NCI-H2196 (cell line): Measurements from ENCODE around the gene LFNG.
A peak's percentile ranks its signal among the peaks of the same experiment; 100 is the strongest.
"Not testable (repeated sequence)": the region's sequence is repeated elsewhere in the genome, so short reads cannot be mapped to it uniquely, and the experiment has no call there.

Source experiments
- DNase-seq: peaks from one replicate; lab custom pipeline; 2025; ENCODE audit not compliant: unreplicated experiment; lab: John Stamatoyannopoulos, UW

LFNG gene

DNA sequence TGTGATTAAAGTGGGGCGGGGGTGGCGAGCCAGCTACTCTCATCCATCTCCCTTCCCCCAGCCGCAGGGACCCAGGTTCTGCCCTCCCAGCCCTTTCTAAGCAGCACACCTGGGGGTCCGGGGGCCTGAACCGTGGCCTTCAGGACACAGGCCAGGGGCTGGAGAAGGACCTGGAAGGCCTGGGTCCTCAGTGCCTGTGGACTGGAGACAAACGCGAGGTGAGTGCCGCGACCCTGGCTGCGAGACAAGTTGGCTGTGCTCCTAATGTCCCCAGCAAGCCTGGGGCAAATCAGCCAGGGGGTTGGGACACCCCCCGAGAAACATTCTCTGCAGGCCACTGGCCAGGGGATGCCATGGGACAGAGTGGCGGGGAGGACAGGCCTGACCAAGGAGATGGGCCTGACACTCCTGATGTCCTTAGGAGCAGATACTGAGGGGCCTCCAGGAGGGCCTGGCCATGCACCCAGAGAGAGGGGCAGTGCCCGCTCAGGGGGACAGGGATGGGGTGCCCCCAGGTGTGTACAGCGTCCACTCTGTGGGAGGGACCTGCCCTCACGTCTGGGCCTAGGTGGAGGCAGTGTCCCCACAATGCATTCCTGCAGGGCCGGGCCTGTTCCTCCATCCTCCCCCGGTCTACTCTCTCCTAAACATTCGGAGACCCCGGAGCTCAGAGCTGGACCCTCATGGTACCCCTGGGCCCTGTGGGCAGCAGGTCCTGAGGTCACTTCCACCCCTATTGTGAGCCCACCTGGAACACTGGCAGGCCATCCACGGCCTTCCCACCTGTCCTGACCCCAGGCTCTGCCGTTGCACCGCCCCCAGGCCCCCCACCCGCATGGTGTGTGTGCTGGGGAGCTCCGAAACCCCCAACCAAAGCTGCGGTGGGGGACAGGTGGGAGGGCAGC lies 22.7 kb downstream of the LFNG start:
- DNase-seq, result no peak

DNA sequence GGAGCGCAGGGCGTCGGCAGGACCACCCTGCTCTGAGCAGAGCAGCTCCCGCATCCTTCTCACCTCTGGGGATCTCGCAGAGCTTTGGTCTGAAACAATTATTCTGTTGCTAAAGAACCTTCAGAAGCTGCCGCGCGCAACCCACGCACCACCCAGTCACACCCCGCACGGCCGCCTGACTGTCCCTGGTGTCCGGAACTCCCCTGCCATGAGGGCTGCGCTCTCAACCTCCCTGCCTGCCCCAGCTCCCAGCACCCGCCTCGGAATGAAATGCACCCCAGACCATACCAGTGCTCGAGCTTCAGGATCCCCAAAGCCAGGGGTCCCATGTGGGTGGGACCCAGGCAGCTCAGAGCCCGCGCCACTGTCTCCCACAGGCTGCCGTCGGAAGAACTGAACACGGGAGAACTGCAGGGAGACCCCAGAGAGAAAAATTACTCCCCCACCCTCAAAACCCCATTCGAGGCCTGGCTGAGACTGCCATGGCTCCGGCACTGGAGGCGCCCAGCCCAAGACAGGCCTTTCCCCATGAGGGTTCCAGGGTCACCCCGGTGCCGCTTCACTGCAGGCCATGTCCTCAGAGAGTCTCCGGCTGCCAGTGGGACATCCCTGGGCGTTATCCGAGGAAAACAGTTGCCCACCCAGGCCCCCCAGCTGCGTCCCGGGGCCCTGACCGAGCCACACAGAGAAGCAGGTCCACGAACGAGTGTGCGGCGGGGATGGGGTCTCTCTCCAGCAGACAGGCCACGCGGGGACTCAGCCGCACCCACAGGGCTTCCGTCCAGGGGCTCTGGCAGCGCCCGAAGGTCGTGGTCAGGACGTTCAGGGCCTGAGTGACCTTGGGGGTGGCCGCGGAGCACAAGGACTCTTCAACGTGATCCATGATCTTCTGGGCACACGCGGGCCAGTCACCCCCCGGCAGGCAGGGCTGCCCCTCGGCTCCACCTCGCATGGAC lies 23.6 kb downstream of the LFNG start:
- no peak for DNase-seq

DNA sequence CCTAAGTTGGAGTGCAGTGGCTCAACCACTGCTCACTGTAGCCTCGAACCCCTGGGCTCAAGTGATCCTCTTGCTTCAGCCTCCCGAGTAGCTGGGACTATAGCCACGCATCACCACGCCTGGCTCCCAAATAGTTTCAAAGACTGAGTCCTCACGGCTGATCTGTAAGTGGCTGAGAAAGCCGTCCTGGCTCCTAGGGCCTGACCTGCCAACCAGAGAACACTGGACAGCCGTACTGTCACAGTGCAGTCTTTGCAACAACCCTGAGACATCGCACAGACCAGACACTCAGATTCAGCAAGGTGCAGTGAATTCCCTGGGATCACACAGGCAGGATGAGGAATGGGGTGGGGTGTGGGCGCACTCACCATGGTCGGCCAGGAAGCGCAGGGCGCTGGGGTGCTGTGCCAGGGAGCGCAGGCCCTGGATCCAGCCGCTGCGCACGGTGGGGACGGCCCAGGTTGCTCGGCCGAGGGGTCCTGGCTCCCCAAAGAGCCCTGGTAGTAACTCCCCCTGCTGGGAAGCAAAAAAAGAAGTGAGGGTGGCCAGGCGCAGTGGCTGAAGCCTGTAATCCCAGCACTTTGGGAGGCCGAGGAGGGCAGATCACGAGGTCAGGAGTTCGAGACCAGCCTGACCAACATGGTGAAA lies 25.1 kb downstream of the LFNG start:
- DNase-seq, result no peak

DNA sequence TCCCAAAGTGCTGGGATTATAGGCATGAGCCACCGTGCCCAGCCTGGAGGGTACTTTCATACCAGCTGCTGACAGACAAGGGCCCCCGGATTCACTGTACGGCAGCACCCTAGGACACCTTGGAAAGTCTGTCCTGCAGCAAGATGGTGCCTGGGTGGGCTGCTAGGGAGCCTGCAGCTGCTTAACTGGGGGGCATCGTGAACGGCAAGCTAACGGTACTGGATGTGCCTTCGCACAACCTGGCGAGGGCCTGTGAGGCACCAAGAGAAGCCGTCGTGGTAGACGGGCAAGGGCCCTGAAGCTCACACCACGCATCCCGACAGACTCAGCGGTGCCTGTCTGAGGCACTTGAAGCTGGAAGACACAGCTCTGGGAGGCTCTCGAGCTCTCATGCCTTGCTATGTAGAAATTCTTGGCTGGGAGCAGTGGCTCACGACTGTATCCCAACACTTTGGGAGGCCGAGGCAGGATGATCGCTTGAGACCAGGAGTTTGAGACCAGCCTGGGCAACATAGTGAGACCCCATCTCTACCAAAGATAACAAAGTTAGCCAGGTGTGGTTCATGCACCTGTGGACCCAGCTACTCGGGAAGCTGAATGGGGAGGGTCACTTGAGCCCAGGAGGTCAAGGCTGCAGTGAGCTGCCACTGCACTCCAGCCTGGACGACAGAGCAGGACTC lies 26.3 kb downstream of the LFNG start:
- no peak for DNase-seq

DNA sequence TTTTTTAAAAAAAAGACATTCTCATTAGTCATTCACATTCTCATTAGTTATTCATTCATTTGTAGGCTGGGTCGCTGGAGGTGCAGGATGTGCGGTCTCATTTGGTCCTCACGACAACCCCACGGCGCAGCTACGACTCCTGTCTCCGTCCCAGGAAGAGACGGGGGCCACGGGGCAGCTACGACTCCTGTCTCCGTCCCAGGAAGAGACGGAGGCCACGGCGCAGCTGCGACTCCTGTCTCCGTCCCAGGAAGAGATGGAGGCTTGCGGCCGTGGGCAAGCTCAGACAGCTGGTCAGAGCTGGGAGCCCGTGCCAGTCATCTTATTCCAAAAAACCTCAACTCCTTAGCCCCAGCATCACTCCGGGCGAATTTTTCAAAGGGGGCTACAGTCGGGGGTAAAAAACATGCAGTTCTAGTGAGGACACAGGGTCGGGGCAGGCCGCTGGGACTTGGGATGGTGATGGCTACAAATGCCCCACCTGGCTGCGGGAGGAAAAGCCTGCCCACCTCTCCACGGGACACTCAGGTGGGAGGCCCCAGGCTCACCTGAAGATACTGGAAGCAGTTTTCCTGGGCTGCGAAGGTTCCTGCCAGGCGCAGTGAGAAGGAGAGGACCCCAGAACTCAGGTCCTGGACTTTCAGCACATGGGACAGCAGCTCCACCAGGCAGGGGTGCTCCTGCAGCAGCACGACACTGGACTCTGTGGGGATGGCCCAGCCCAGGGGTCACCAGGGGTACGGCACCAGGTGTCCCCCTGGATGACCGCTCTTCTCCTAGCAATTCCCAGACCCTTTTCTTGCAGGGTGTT lies 27.4 kb downstream of the LFNG start:
- DNase-seq, result no peak

DNA sequence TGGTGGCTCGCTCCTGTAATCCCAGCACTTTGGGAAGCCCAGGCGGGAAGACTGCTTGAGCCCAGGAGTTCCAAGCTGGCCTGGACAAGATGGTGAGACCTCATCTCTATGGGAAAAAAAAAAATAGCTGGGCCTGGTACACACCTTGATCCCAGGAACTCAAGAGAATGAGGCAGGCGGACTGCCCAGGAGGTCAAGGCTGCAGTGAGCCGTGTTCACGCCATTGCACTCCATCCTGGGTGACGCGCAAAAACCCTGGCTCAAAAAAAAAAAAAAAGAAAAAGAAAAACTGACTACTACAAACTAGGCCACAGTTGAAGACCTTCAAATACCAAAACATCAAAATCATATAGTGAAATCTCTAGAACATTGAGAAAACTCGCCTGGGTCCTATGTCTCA lies 31.8 kb downstream of the LFNG start:
- no peak for DNase-seq

DNA sequence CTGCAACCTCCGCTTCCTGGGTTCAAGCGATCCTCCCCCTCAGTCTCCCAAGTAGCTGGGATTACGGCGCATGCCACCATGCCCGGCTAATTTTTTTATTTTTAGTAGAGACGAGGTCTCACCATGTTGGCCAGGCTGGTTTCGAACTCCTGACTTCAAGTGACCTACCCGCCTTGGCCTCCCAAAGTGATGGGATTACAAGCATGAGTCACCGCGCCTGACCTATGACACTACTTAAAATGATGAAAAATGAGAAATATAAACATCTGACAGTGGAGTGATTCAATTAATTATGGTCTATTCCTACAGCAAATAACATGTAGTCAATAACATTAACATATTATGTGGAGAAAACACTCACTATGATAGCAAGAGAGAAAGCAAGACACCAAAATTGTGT lies 33.5 kb downstream of the LFNG start:
- no peak for DNase-seq

DNA sequence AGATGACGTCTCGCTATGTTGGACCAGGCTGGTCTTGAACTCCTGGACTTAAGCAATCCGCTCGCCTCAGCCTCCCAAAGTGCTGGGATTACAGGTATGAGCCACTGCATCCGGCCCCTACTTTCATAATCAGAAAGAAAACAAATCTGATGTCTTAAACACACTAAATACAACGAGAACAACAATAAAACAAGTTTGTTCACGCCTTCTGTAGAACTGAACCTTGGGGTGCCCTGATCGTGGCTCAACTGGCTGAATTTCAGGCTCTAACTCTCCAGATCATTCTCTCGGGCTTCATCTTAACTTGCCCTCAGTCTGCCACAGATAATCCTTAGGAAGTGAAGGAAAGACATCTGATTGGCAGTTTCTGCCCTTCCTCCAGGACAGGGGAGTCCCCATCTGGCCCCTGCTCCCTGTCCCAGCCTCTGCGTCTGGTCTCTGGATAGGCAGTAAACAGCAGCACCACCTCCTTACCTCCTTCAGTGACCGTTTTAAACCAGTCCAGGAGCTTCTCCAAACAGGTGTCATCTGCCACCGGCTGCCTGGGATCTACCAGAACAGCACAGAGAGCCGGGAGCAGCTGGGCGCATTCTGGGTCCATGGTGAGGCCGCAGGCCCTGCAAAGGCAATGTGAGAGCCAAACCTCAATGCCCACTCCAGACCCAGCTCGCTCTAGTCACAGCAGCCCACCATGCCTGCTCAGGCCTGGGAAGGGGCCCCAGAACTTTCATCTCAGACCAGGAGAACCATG lies 34.4 kb downstream of the LFNG start:
- DNase-seq, result no peak

DNA sequence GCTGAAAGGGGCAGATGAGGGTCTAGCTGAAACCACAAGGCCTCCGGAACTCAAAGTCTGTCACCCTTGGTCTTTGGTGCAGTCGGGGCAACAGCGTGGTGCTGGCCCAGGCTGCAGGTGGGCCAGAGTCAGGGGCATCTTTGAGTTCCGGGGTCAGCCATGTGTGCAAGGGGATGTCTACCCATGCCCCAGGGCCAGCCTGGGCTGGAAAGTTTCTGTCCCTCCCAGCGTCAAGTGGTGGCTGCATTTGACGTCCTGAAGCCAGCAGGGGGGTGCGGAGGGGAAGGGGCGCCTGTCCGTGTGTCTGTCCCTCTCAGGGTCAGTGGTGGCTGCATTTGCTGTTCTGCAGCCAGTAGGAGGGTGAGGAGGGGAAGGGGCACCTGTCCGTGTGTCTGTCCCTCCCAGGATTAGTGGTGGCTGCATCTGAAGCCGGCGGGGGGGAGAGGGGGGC lies 35.1 kb downstream of the LFNG start:
- no peak for DNase-seq

DNA sequence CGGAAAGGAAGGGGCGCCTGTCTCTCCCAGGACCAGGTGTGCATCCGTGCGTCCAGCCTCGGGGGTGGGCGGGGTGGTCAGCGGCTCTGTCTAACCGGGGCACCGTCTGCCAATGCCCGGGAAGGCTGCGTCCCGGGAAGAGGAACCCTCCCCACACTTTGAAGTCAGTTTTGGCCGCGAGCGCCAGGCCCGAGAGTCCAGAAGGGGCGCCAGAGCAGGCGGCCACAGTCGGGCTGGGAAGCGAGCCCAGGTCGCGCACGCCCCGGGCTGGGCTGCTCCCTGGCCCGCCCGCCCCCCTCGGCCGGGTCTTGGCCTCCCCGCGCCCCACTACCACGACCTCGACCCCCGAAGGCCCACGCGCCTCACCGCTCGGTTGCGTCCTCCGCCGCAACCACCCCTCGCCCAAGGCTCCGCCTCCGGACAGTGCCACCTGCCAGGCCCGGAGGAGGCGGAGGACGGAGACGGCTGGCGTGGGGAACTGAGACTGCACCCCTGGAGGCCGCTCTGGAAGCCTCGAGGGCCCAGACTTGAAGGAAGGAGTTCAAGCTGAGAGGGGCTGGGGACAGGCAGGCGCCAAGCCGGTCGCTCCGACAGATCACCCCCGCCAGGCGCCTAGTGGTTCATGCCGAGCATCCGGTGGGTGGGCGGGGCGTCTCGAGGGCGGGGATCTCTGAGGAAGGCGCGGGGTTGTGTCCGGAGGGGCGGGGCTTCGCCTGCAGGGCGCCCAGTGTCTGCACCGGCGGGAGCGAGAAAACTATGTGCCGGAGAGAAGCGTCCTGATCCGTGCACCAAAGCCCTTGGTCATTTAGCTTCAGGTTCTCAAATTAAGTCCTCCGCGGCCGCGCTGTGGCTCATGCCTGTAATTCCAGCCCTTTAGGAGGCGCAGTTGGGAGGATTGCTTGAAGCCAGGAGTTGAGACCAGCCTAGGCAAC lies 35.8 kb downstream of the LFNG start, which contains the start of gene BRAT1:
Gene BRAT1, minus strand, starts transcription at position 404 of the 932 bp plus-strand sequence. CDS start 1,093 bp downstream, outside the sequence.
- DNase-seq, result peak; percentile 94

DNA sequence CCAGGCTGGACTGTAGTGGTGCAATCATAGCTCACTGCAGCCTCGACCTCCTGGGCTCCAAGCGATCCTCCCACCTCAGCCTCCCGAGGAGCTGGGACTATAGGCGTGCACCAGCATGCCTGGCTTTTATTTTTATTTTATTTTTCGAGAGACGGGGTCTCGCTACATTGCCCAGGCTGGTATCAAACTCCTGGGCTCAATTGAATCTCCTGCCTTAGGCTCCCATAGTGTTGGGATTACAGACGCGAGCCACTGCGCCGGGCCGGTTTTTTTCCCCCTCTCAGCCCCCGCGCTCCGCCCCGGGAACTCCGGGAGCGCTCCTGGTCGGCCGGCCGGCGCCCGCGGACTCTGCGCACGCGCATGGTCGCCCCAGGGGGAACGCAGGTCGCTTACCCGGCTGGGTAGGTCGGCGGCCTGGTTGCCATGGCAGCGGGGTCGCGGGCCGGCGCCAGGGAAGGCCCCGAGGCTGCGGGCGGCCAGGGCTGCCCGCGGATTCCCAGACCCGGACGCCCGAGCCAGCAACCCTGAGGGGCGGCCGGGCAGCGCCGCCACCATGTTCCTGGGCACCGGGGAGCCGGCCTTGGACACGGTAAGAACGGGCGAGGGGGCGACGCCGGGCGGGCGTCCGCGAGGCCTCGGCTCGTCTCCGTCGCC lies 39.2 kb downstream of the LFNG start, which contains the start of gene IQCE:
Gene IQCE, plus strand, starts transcription at position 351 of the 654 bp plus-strand sequence. Its CDS starts 203 bp downstream, at position 554.
- peak; percentile 93 for DNase-seq

DNA sequence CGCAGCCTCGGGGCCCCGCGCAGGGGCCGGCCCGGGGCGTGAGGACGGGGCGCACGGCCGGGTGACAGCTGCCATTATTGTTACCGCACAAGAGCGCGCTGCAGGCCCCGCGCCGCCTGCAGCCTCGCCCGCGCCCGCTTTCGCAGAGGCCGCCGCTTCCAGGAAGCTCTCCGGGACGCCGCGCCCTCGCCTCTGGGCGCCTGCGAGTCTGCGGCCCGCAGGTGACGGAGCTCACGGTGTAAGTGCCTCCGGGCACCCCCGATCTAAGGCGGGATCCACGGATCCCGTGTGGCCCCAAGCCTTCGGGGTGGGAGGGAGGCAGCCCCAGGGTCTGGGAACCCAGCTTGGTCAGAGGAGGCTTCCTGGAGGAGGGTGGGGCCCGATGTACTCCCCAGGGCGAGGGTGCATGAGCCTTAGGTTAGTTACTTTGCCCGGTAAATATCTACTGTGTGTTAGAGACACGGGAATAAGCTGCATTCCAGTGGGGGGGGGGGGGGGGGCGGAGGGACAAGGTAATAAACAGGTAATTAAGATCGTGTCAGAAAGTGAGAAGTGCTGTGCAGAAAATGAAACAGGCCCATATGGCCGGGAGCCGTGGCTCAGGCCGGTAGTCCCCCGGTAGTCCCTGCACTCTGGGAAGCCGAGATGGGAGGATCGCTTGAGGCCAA lies 39.8 kb downstream of the LFNG start:
- DNase-seq, result no peak

DNA sequence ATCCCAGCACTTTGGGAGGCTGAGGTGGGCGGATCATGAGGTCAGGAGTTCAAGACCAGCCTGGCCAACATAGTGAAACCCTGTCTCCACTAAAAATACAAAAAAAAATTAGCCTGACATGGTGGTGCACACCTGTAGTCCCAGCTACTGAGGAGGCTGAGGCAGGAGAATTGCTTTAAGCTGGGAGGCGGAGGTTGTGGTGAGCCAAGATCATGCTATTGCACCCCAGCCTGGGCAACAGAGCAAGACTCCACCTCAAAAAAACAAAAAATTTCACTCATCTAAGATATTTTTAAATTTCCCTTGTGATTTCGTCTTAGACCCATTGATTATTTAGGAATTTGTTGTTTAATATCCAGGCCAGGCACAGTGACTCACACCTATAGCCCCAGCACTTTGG lies 44.4 kb downstream of the LFNG start:
- DNase-seq, result not testable (repeated sequence)

DNA sequence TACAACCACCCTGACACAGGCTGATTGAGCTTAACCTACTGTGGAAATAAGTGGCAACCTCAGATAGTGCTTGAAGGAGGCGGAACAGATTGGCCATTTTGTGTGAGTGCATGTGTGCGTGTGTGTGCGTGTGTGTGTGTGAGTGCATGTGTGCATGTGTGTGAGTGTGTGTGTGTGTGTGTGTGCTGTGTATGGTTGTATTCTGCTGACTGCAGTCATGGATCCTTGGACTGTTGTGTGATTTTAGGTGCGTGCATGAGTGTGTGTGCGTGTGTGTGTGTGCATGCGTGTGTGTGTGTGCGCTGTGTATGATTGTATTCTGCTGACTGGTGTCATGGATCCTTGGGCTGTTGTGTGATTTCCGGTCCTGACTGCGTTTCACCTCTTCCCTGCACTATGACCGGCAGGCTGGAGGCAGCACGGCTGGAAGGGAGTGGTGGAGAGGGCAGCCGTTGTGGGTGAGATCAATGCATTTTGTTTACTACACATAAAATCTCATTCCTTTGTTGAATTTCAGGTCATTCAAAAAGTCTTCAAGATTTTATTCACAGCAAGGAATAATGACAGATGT lies 45.5 kb downstream of the LFNG start:
- no peak for DNase-seq

DNA sequence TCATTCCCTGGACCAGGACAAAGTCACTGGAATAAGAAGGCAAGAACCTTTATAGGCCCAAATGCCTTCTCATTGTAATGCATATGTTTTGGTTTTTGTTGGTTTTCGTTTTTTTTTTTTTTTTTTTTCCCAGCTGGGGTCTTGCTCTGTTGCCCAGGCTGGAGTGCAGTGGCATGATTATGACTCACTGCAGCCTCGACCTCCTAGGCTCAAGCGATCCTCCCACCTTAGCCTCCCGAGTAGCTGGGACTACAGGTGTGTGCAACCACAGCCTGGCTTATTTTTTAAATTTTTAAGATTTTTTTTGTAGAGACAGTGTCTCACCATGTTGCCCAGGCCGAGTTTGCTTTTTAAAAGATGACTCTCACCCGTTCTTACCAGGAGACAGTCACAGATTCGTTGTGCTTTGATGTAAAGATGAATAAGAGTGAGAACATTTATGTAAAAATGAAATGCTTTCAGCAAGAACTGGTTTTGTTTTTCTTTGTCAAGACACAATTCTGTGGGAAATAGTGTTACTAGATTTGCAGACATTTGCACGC lies 46.8 kb downstream of the LFNG start:
- DNase-seq, result no peak
